ENCODE results near the gene TBC1D20. TPM values are rescaled to one million over a fixed set of nuclear protein-coding genes. Genes with fewer than 3 reads are reported as not detected.

The TBC1D20 gene
- total and polyA plus RNA-seq, 2 experiments from 2014 or later = 4.8 to 15.0 TPM

DNA sequence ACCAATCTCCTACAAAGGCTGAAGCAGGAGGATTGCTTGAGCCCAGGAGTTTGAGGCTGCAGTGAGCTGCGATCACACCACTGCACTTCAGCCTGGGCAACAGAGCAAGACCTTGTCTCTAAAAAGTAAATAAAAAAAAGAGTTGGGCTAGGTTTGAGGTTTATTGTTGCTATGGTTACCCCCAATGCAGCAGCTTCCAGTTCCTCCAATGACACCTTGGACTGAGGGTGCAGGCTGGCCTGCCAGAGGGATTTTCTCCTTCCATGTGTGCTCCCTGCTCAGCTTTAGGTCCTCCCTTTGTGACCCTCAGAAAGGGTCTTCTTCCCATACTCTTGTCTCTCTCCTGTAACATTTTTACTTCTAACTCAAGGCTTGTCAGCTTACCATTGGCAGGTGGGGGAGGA is 10.6 kb upstream of the TBC1D20 start:
- ATAC-seq = no peak
- no peaks in the 10 kb centered on the region for H3F3A ChIP-seq (replicated peaks; ENCODE audit: low read depth)
- peaks cover 13% of the 10 kb centered on the region for H3K27me3 Mint-ChIP-seq (ENCODE audit: insufficient read depth, low read depth, poor library complexity)
- no peaks in the 10 kb centered on the region; the same call in 2 of the 3 replicates for H3K4me1 Mint-ChIP-seq
- H3K27ac Mint-ChIP-seq = no peak overlapping the region
- H3K4me3 ChIP-seq = no peak overlapping the region
- 0 out of 2 replicates have a peak, but pooled peaks cover under 1% of the 10 kb centered on the region for H4K20me1 ChIP-seq (replicated peaks; ENCODE audit: insufficient read depth)
- H3K79me2 ChIP-seq (replicated peaks; ENCODE audit: insufficient read depth) = no peaks in the 10 kb centered on the region
- no peak overlapping the region for H3K4me2 ChIP-seq
- peaks cover 42% of the 10 kb centered on the region for H3K36me3 Mint-ChIP-seq (ENCODE audit: low read depth)
- TF ChIP-seq JUNB (IDR thresholded peaks at IDR 0.05; ENCODE audit: unreplicated experiment) (no peak), NANOG (IDR thresholded peaks at IDR 0.05; ENCODE audit: borderline replicate concordance) (no peak), ZNF331 (CRISPR knock-in tag; IDR thresholded peaks at IDR 0.05; ENCODE audit: low read depth) (no peak), EZH2 (IDR thresholded peaks at IDR 0.05; ENCODE audit: low read depth, unreplicated experiment) (no peak), ZNF114 (CRISPR knock-in tag; IDR thresholded peaks at IDR 0.05) (no peak), CREB1 (CRISPR knock-in tag; IDR thresholded peaks at IDR 0.05; ENCODE audit: low read depth) (no peak)
- TF ChIP-seq, protein P1, sequence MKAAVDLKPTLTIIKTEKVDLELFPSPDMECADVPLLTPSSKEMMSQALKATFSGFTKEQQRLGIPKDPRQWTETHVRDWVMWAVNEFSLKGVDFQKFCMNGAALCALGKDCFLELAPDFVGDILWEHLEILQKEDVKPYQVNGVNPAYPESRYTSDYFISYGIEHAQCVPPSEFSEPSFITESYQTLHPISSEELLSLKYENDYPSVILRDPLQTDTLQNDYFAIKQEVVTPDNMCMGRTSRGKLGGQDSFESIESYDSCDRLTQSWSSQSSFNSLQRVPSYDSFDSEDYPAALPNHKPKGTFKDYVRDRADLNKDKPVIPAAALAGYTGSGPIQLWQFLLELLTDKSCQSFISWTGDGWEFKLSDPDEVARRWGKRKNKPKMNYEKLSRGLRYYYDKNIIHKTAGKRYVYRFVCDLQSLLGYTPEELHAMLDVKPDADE (IDR thresholded peaks at IDR 0.05) = no peak
- no peak overlapping the region for H3K27ac ChIP-seq (ENCODE audit: low read depth)
- no peak overlapping the region for H3K4me3 Mint-ChIP-seq
- no peak overlapping the region for H2AFZ ChIP-seq
- no peak for DNase-seq (ENCODE audit: low spot score)
- H3K4me1 ChIP-seq (ENCODE audit: insufficient read depth) = no peaks in the 10 kb centered on the region
- H3K9me2 ChIP-seq (ENCODE audit: insufficient read depth) = no peaks in the 10 kb centered on the region
- peaks cover 56% of the 10 kb centered on the region for H3K9me3 Mint-ChIP-seq
- H3K36me3 ChIP-seq (ENCODE audit: insufficient read depth) = peaks cover 1% of the 10 kb centered on the region; the same call in 1 of the 2 replicates
- H3K27me3 ChIP-seq (ENCODE audit: insufficient read depth) = no peaks in the 10 kb centered on the region

DNA sequence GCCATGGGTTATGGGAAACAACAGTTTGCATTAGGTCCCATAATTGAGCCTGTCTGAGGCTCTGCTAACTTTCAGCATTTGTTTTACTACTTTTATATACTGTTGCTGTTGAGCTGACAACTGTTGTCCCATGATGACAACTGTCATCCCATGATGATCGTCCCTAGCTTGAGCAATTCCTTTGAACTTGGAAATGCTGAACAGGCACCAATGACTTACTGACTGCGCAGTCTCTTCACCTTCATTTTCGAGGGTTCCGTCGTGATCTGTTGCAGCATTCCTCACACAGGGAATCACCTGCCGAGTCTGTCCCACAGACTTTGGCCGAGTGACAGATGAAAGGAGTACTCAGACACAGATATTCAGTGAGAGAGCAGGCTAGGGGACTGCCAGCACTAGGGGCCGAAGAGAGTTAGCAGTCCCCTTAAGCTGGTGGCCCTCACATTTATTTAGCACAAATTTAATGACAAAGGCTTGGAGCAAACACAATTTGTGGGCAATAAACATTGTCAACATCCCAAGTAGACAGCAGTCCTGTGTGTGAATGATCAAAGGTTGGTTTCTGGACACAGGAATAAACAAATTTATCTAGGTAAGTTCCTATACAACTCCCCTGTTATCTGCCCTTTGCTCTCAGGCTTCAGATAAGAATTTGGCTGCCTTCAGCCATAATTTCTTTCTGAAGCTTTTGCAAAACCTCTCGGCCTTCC is 10.0 kb upstream of the TBC1D20 start:
- H3K27ac ChIP-seq (ENCODE audit: low read depth) = no peak overlapping the region
- H3K79me2 ChIP-seq (replicated peaks; ENCODE audit: insufficient read depth) = no peaks in the 10 kb centered on the region
- 0 out of 2 replicates have a peak, but pooled peaks cover 2% of the 10 kb centered on the region for H3K36me3 ChIP-seq (ENCODE audit: insufficient read depth)
- no peaks in the 10 kb centered on the region for H3K4me1 ChIP-seq (ENCODE audit: insufficient read depth)
- Mint-ChIP-seq H3K27ac (no peak overlapping the region), H3K4me3 (no peak overlapping the region), H3K4me1 (no peaks in the 10 kb centered on the region; the same call in 2 of the 3 replicates), H3K9me3 (peaks cover 62% of the 10 kb centered on the region), H3K27me3 (ENCODE audit: insufficient read depth, low read depth, poor library complexity) (peaks cover 13% of the 10 kb centered on the region), H3K36me3 (ENCODE audit: low read depth) (peaks cover 41% of the 10 kb centered on the region)
- ATAC-seq (no peak), DNase-seq (ENCODE audit: low spot score) (peak; percentile 9)
- no peak overlapping the region for H3K4me3 ChIP-seq
- H3K27me3 ChIP-seq (ENCODE audit: insufficient read depth) = no peaks in the 10 kb centered on the region
- H4K20me1 ChIP-seq (replicated peaks; ENCODE audit: insufficient read depth) = no peaks in the 10 kb centered on the region
- H3K4me2 ChIP-seq = no peak overlapping the region
- no peaks in the 10 kb centered on the region for H3K9me2 ChIP-seq (ENCODE audit: insufficient read depth)
- H3F3A ChIP-seq (replicated peaks; ENCODE audit: low read depth) = no peaks in the 10 kb centered on the region
- H2AFZ ChIP-seq = no peak overlapping the region
- TF ChIP-seq, protein P2, sequence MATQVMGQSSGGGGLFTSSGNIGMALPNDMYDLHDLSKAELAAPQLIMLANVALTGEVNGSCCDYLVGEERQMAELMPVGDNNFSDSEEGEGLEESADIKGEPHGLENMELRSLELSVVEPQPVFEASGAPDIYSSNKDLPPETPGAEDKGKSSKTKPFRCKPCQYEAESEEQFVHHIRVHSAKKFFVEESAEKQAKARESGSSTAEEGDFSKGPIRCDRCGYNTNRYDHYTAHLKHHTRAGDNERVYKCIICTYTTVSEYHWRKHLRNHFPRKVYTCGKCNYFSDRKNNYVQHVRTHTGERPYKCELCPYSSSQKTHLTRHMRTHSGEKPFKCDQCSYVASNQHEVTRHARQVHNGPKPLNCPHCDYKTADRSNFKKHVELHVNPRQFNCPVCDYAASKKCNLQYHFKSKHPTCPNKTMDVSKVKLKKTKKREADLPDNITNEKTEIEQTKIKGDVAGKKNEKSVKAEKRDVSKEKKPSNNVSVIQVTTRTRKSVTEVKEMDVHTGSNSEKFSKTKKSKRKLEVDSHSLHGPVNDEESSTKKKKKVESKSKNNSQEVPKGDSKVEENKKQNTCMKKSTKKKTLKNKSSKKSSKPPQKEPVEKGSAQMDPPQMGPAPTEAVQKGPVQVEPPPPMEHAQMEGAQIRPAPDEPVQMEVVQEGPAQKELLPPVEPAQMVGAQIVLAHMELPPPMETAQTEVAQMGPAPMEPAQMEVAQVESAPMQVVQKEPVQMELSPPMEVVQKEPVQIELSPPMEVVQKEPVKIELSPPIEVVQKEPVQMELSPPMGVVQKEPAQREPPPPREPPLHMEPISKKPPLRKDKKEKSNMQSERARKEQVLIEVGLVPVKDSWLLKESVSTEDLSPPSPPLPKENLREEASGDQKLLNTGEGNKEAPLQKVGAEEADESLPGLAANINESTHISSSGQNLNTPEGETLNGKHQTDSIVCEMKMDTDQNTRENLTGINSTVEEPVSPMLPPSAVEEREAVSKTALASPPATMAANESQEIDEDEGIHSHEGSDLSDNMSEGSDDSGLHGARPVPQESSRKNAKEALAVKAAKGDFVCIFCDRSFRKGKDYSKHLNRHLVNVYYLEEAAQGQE (IDR thresholded peaks at IDR 0.05; ENCODE audit: unreplicated experiment) = no peak
- TF ChIP-seq POLR2AphosphoS5 (IDR thresholded peaks at IDR 0.05; ENCODE audit: low read depth) (no peak), EZH2phosphoT487 (IDR thresholded peaks at IDR 0.05; ENCODE audit: unreplicated experiment) (no peak), ZNF331 (CRISPR knock-in tag; IDR thresholded peaks at IDR 0.05; ENCODE audit: low read depth) (no peak), JUNB (IDR thresholded peaks at IDR 0.05; ENCODE audit: unreplicated experiment) (no peak), ZNF114 (CRISPR knock-in tag; IDR thresholded peaks at IDR 0.05) (no peak), EZH2 (IDR thresholded peaks at IDR 0.05; ENCODE audit: low read depth, unreplicated experiment) (no peak)
- TF ChIP-seq, protein P3, sequence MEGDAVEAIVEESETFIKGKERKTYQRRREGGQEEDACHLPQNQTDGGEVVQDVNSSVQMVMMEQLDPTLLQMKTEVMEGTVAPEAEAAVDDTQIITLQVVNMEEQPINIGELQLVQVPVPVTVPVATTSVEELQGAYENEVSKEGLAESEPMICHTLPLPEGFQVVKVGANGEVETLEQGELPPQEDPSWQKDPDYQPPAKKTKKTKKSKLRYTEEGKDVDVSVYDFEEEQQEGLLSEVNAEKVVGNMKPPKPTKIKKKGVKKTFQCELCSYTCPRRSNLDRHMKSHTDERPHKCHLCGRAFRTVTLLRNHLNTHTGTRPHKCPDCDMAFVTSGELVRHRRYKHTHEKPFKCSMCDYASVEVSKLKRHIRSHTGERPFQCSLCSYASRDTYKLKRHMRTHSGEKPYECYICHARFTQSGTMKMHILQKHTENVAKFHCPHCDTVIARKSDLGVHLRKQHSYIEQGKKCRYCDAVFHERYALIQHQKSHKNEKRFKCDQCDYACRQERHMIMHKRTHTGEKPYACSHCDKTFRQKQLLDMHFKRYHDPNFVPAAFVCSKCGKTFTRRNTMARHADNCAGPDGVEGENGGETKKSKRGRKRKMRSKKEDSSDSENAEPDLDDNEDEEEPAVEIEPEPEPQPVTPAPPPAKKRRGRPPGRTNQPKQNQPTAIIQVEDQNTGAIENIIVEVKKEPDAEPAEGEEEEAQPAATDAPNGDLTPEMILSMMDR (conservative IDR thresholded peaks at IDR 0.05; ENCODE audit: low read depth in 2 of 2) = no peak

Measured in GM23338 (cell line).